ENCODE results near the gene TAOK1.

- TF ChIP-seq MYC (IDR thresholded peaks at IDR 0.05; ENCODE audit: low read depth, low read length) (no peak), MYC (CRISPR knock-in tag; IDR thresholded peaks at IDR 0.05; ENCODE audit: borderline replicate concordance, low read depth) (no peak), ZBTB43 (CRISPR knock-in tag; IDR thresholded peaks at IDR 0.05) (no peak), CTCFL (IDR thresholded peaks at IDR 0.05; ENCODE audit: borderline replicate concordance, insufficient read depth, low read depth, low read length, poor library complexity, severe bottlenecking) (no peak)
These were observed 171.7 kb downstream of the TAOK1 start for GRCh38 chr17:29561554-29562517.

Measured in K562 (cell line).